ENCODE results near the gene C11orf71.

The C11orf71 gene

GRCh38 chr11:114439229-114440120 is 39.2 kb upstream of the C11orf71 start, which contains the start of gene REXO2:
TSS of gene REXO2 (plus strand) at chr11:114439467. CDS start at chr11:114439529, 62 bp downstream.
- Histone ChIP-seq H3K36me3 (replicated peaks; ENCODE audit: insufficient read depth, low read length) (no peaks in the 10 kb centered on the region), H3K79me2 (ENCODE audit: low read length) (peaks cover 52% of the 10 kb centered on the region), H4K20me1 (ENCODE audit: insufficient read depth, low read length) (no peaks in the 10 kb centered on the region), H3K27me3 (replicated peaks; ENCODE audit: insufficient read depth, low read length) (no peaks in the 10 kb centered on the region), H3K27ac (ENCODE audit: low read length) (peak within 1 kb of the TSS; percentile 40; the same call in 1 of the 2 replicates), H3K9me3 (replicated peaks; ENCODE audit: insufficient read depth, low read length) (no peaks in the 10 kb centered on the region), H3K4me1 (ENCODE audit: low read length) (peaks cover 28% of the 10 kb centered on the region), H2AFZ (ENCODE audit: low read length) (peak within 1 kb of the TSS; percentile 95), H3F3A (ENCODE audit: insufficient read depth, low read length) (no peaks in the 10 kb centered on the region), H3K9ac (ENCODE audit: low read length) (peak within 1 kb of the TSS; percentile 83), H3K4me2 (ENCODE audit: low read depth, low read length) (peak within 1 kb of the TSS; percentile 75), H3K9me2 (replicated peaks; ENCODE audit: insufficient read depth, low read length) (no peaks in the 10 kb centered on the region), H3K4me3 (ENCODE audit: low read length) (peak within 1 kb of the TSS; percentile 98)
- TF ChIP-seq EZH2phosphoT487 (IDR thresholded peaks at IDR 0.05; ENCODE audit: low read length) (no peak), CTCF (IDR thresholded peaks at IDR 0.05; ENCODE audit: low read length) (peak; percentile 21)
- DNase-seq: peak; percentile 98

- no peak for TF ChIP-seq EZH2phosphoT487 (IDR thresholded peaks at IDR 0.05; ENCODE audit: low read length)
- TF ChIP-seq CTCF (IDR thresholded peaks at IDR 0.05; ENCODE audit: low read length): no peak
- no peak for TF ChIP-seq EZH2 (optimal IDR thresholded peaks at IDR 0.05; ENCODE audit: low read depth, low read length)
- Histone ChIP-seq H2AFZ (ENCODE audit: low read length) (0 out of 2 replicates have a peak overlapping the region, but pooled peaks have one; percentile 95), H3K79me2 (ENCODE audit: low read length) (peaks cover 40% of the 10 kb centered on the region), H3K36me3 (replicated peaks; ENCODE audit: insufficient read depth, low read length) (no peaks in the 10 kb centered on the region), H3K4me2 (ENCODE audit: low read depth, low read length) (no peak overlapping the region), H3K9me3 (replicated peaks; ENCODE audit: insufficient read depth, low read length) (no peaks in the 10 kb centered on the region), H3K27ac (ENCODE audit: low read length) (no peak overlapping the region), H3K9ac (ENCODE audit: low read length) (no peak overlapping the region), H3F3A (ENCODE audit: insufficient read depth, low read length) (no peaks in the 10 kb centered on the region), H3K4me1 (ENCODE audit: low read length) (peaks cover 16% of the 10 kb centered on the region), H3K27me3 (replicated peaks; ENCODE audit: insufficient read depth, low read length) (no peaks in the 10 kb centered on the region), H3K4me3 (ENCODE audit: low read length) (no peak overlapping the region), H3K9me2 (replicated peaks; ENCODE audit: insufficient read depth, low read length) (no peaks in the 10 kb centered on the region), H4K20me1 (ENCODE audit: insufficient read depth, low read length) (no peaks in the 10 kb centered on the region)
- DNase-seq: no peak
Measured at GRCh38 chr11:114438303-114438702, 38.0 kb upstream of the C11orf71 start.

DNA sequence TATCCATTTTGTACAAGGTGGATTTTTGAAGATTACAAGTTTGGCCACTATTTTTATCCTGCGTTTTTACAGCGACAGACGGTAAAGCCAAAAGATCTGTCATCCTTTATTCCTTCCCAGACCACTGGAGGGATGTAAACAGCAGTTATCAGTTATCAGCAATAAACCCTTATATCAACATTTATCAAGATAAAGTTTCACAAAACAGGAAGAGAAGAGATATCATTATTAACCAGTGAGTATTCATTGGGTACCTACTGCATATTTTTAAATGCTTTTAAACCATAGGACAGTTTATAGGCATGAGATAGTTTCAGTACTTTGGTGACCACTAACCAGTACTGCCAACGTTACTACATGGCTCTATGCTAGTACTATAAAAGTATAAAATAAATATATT is 33.1 kb upstream of the C11orf71 start:
- no peak overlapping the region for H3K9ac ChIP-seq (ENCODE audit: low read length)
- no peaks in the 10 kb centered on the region for H4K20me1 ChIP-seq (ENCODE audit: insufficient read depth, low read length)
- H3K9me2 ChIP-seq (replicated peaks; ENCODE audit: insufficient read depth, low read length): no peaks in the 10 kb centered on the region
- H3K79me2 ChIP-seq (ENCODE audit: low read length): no peaks in the 10 kb centered on the region
- no peak overlapping the region for H3K4me2 ChIP-seq (ENCODE audit: low read depth, low read length)
- H2AFZ ChIP-seq (ENCODE audit: low read length): no peak overlapping the region
- no peak overlapping the region for H3K4me3 ChIP-seq (ENCODE audit: low read length)
- H3K4me1 ChIP-seq (ENCODE audit: low read length): no peaks in the 10 kb centered on the region
- no peaks in the 10 kb centered on the region for H3F3A ChIP-seq (ENCODE audit: insufficient read depth, low read length)
- no peak for DNase-seq
- H3K27ac ChIP-seq (ENCODE audit: low read length): no peak overlapping the region
- no peaks in the 10 kb centered on the region for H3K27me3 ChIP-seq (replicated peaks; ENCODE audit: insufficient read depth, low read length)
- H3K9me3 ChIP-seq (replicated peaks; ENCODE audit: insufficient read depth, low read length): no peaks in the 10 kb centered on the region
- TF ChIP-seq EZH2phosphoT487 (IDR thresholded peaks at IDR 0.05; ENCODE audit: low read length) (no peak), EZH2 (optimal IDR thresholded peaks at IDR 0.05; ENCODE audit: low read depth, low read length) (no peak), CTCF (IDR thresholded peaks at IDR 0.05; ENCODE audit: low read length) (no peak)
- no peaks in the 10 kb centered on the region for H3K36me3 ChIP-seq (replicated peaks; ENCODE audit: insufficient read depth, low read length)

Measured in MM.1S (cell line).